HG02759 (cell line): ENCODE measurements around the gene GNB1L.
A peak's percentile ranks its signal among the peaks of the same experiment; 100 is the strongest.
"Not testable (repeated sequence)": the region's sequence is repeated elsewhere in the genome, so short reads cannot be mapped to it uniquely, and the experiment has no call there.

ENCODE experiments used
- ATAC-seq: cut with Tn5 transposase; IDR thresholded peaks from one replicate; pipeline ENCODE4 v1.9.1; 2021; ENCODE audit warnings: mild to moderate bottlenecking, moderate library complexity; ENCODE audit not compliant: unreplicated experiment

GNB1L gene

GRCh38 chr22:19784384-19785175, 70.1 kb downstream of the GNB1L start:
- ATAC-seq: no peak

- ATAC-seq: no peak
These were observed 70.9 kb downstream of the GNB1L start for GRCh38 chr22:19783586-19784383.

- ATAC-seq: no peak
These were observed 72.1 kb downstream of the GNB1L start for GRCh38 chr22:19782533-19782932.

GRCh38 chr22:19779685-19780268, 74.9 kb downstream of the GNB1L start:
- ATAC-seq: no peak

- ATAC-seq: no peak
These were observed 75.7 kb downstream of the GNB1L start for GRCh38 chr22:19779011-19779421.

GRCh38 chr22:19777192-19777591, 77.5 kb downstream of the GNB1L start:
- ATAC-seq: not testable (repeated sequence)

GRCh38 chr22:19776433-19777031, 78.1 kb downstream of the GNB1L start:
- ATAC-seq: no peak

GRCh38 chr22:19775496-19776325, 79.0 kb downstream of the GNB1L start:
- ATAC-seq: no peak

GRCh38 chr22:19774628-19775027, 80.0 kb downstream of the GNB1L start:
- ATAC-seq: no peak

- ATAC-seq: no peak
These were observed 81.1 kb downstream of the GNB1L start for GRCh38 chr22:19773470-19774040.

- peak; percentile 80 for ATAC-seq
These were observed 81.8 kb downstream of the GNB1L start for GRCh38 chr22:19772673-19773469.

- ATAC-seq: no peak
These were observed 82.3 kb downstream of the GNB1L start for GRCh38 chr22:19772422-19772672.

GRCh38 chr22:19770349-19771220, 84.1 kb downstream of the GNB1L start:
- no peak for ATAC-seq

GRCh38 chr22:19769393-19769715, 85.3 kb downstream of the GNB1L start:
- no peak for ATAC-seq

GRCh38 chr22:19767427-19768341, 87.0 kb downstream of the GNB1L start:
- no peak for ATAC-seq

GRCh38 chr22:19766511-19767426, 87.9 kb downstream of the GNB1L start:
- no peak for ATAC-seq

GRCh38 chr22:19766240-19766510, 88.5 kb downstream of the GNB1L start:
- ATAC-seq: no peak
